Gastroesophageal sphincter (tissue), 4 donors: ENCODE results near the gene RNPEP. TPM values are rescaled to one million over a fixed set of nuclear protein-coding genes. Genes with fewer than 3 reads are reported as not detected.
"Not testable (repeated sequence)": the region's sequence is repeated elsewhere in the genome, so short reads cannot be mapped to it uniquely, and the experiment has no call there.

Source experiments
- ATAC-seq: fragments of 150-250 bp; one replicate; pipeline ENCODE4 v1.9.1; 2016; ENCODE audit warnings: mild to moderate bottlenecking, moderate library complexity
- H3K27ac ChIP-seq, 4 donors: fragments of 200-600 bp; sonication (generic) in 3 of 4; 1 replicate in 3 of 4; 2 replicates in 1 of 4; pipeline ENCODE4 v1.5.1; 2016 to 2019
- H3K27me3 ChIP-seq: fragments of 200-600 bp; sonication (generic); one replicate; pipeline ENCODE4 v1.5.1; 2019
- H3K36me3 ChIP-seq, 2 donors: fragments of 200-600 bp; sonication (generic); one replicate each; pipeline ENCODE4 v1.5.1; 2019; ENCODE audit warnings: control low read depth in 1 of 2
- H3K4me1 ChIP-seq, 3 donors: fragments of 200-600 bp; sonication (generic); 1 replicate in 2 of 3; 2 replicates in 1 of 3; pipeline ENCODE4 v1.5.1; 2016 to 2019; ENCODE audit warnings: control low read depth in 2 of 3
- H3K4me3 ChIP-seq, 2 donors: fragments of 200-600 bp; sonication (generic); one replicate each; pipeline ENCODE4 v1.5.1; 2019; ENCODE audit warnings: mild to moderate bottlenecking in 1 of 2, moderate library complexity in 1 of 2
- H3K9me3 ChIP-seq, 3 donors: fragments of 200-600 bp; sonication (generic); one replicate each; pipeline ENCODE4 v1.5.1; 2017 to 2019; ENCODE audit warnings: control low read depth in 2 of 3
- EP300 ChIP-seq: sonication (generic); formaldehyde crosslinking; IDR thresholded peaks from one replicate; pipeline ENCODE4 v1.6.1; 2017; ENCODE audit warnings: antibody characterized with exemption, mild to moderate bottlenecking
- POLR2A ChIP-seq, 2 donors: fragments of 450-650 bp; IDR thresholded peaks; one replicate each; pipeline ENCODE4 v1.6.1; 2017; ENCODE audit warnings: antibody characterized with exemption in 2 of 2, mild to moderate bottlenecking in 2 of 2, moderate library complexity in 1 of 2
- POLR2AphosphoS5 ChIP-seq: sonication (generic); formaldehyde crosslinking; IDR thresholded peaks from one replicate; pipeline ENCODE4 v1.6.1; 2017; ENCODE audit warnings: antibody characterized with exemption
- WGBS, 2 donors: methylation state at CpG; one replicate each; pipeline ENCODE4 v1.1.5; 2018; ENCODE audit warnings: low coverage in 1 of 2; 5-methylcytosine and 5-hydroxymethylcytosine counted together
- small RNA-seq, 4 donors: library from RNA; depleted of rRNA; stranded (forward); fragments of <200 nt; gene quantifications; one replicate each; pipeline ENCODE3, GENCODE V24; 2016
- total RNA-seq, 4 donors: library from RNA; depleted of rRNA; stranded (reverse); fragments of >200 nt; gene quantifications; one replicate each; pipeline ENCODE4 v1.1.0, GENCODE V29; 2016
- TF ChIP-seq, protein P1 (sequence below), 4 experiments: fragments of 200-600 bp in 2 of 4; fragments of 450-650 bp in 2 of 4; sonication (generic) in 1 of 4; IDR thresholded peaks; one replicate each; pipeline ENCODE4 v1.5.1; 2017 to 2019; ENCODE audit warnings: antibody characterized with exemption in 4 of 4, mild to moderate bottlenecking in 2 of 4, moderate library complexity in 2 of 4

The RNPEP gene
- total RNA-seq, 4 donors from 2014 or later, result 23.0 to 40.0 (median 34.7) TPM

DNA sequence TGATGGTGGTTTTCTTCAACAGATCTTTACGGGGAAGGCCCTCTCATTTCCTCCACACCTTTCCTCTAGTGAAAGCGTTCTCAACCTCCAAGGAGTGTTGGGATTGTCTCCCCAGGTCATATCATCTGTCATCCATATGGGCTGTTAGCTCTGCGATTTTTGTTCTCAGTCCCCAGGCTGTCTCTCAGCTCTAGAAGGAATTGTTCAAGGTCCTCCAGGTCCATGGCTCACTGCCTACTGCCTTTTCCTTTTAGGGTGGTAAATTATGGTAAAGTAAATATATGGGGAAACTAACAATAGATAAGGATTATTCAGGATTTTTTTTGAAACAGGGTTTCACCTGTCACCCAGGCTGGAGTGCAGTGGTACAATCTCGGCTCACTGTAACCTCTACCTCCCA is 65.5 kb downstream of the RNPEP start:
- Histone ChIP-seq H3K4me3 (no peak overlapping the region), H3K9me3 (no peaks in the 10 kb centered on the region), H3K36me3 (no peaks in the 10 kb centered on the region), H3K4me1 (no peaks in the 10 kb centered on the region), H3K27me3 (peaks cover 10% of the 10 kb centered on the region), H3K27ac (no peak overlapping the region)
- TF ChIP-seq EP300 (no peak), POLR2A (IDR thresholded peaks at IDR 0.05) (no peak), POLR2AphosphoS5 (no peak)
- TF ChIP-seq, protein P1, sequence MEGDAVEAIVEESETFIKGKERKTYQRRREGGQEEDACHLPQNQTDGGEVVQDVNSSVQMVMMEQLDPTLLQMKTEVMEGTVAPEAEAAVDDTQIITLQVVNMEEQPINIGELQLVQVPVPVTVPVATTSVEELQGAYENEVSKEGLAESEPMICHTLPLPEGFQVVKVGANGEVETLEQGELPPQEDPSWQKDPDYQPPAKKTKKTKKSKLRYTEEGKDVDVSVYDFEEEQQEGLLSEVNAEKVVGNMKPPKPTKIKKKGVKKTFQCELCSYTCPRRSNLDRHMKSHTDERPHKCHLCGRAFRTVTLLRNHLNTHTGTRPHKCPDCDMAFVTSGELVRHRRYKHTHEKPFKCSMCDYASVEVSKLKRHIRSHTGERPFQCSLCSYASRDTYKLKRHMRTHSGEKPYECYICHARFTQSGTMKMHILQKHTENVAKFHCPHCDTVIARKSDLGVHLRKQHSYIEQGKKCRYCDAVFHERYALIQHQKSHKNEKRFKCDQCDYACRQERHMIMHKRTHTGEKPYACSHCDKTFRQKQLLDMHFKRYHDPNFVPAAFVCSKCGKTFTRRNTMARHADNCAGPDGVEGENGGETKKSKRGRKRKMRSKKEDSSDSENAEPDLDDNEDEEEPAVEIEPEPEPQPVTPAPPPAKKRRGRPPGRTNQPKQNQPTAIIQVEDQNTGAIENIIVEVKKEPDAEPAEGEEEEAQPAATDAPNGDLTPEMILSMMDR (IDR thresholded peaks at IDR 0.05), result no peak
- no peak for ATAC-seq
- 66 to 75% methylated on average over 3 of the region's 4 CpGs for WGBS, 2 donors

DNA sequence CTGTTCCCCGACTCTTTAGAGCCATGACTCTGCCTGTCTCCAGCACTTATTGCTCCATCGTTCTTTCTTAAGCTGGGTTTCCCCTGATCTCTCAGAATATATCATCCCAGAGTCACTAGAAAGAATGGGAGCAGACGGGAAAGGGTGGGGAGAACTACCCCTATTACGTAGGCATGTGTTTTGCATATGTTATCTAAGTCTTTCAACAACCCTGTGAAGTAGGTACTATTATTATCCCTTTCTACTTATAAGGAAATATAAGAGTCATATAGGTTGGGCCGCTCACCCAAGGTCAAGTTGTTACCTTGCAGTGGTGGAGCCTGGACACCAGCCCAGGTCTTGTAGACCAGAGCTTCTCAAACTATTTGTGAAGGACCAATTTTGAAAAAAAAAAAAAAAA is 66.7 kb downstream of the RNPEP start:
- peaks cover 10% of the 10 kb centered on the region for H3K27me3 ChIP-seq
- ATAC-seq, result no peak
- H3K4me1 ChIP-seq, result no peaks in the 10 kb centered on the region
- no peak overlapping the region for H3K27ac ChIP-seq
- no peaks in the 10 kb centered on the region for H3K9me3 ChIP-seq
- no peak overlapping the region for H3K4me3 ChIP-seq
- 59 to 63% methylated on average over 5 of the region's 5 CpGs for WGBS, 2 donors
- no peaks in the 10 kb centered on the region for H3K36me3 ChIP-seq
- TF ChIP-seq EP300, result no peak
- TF ChIP-seq POLR2A (IDR thresholded peaks at IDR 0.05), result no peak
- no peak for TF ChIP-seq POLR2AphosphoS5
- TF ChIP-seq, protein P1 (IDR thresholded peaks at IDR 0.05), result no peak

DNA sequence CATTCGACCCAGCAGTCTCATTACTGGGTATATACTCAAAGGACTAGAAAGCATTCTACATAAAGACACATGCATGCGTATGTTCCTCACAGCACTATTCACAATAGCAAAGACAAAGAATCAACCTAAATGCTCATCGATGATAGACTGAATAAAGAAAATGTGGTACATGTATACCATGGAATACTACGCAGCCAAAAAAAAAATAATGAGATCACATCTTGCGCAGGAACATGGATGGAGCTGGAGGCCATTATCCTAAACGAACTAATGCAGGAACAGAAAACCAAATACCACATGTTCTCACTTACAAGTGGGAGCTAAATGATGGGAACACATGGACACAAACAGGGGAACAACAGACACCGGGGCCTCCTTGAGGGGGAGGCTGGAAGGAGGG is 71.6 kb downstream of the RNPEP start:
- TF ChIP-seq POLR2A (IDR thresholded peaks at IDR 0.05) (no peak), EP300 (no peak), POLR2AphosphoS5 (no peak)
- TF ChIP-seq, protein P1 (IDR thresholded peaks at IDR 0.05), result no peak
- WGBS, 2 donors, result 87 to 90% methylated on average over 6 to 7 of the region's 7 CpGs
- Histone ChIP-seq H3K4me3 (no peak overlapping the region), H3K27ac (no peak overlapping the region), H3K4me1 (no peaks in the 10 kb centered on the region), H3K27me3 (no peaks in the 10 kb centered on the region), H3K9me3 (no peaks in the 10 kb centered on the region), H3K36me3 (no peaks in the 10 kb centered on the region)
- ATAC-seq, result no peak

GRCh38 chr1:202054673-202055072 is 72.2 kb downstream of the RNPEP start:
- not testable (repeated sequence) for ATAC-seq, H3K36me3 ChIP-seq, H3K4me1 ChIP-seq, H3K27ac ChIP-seq, H3K9me3 ChIP-seq, H3K27me3 ChIP-seq, H3K4me3 ChIP-seq
- 65 to 90% methylated on average over 2 of the region's 4 CpGs for WGBS, 2 donors

Small RNAs within 50 kb of the gene (small RNA-seq; reads per million reads assigned to genes)
- gene AL691482.1 (0 reads per million in 4 donors), gene AL691482.2 (0 reads per million in 4 donors), gene MIR6740 (0 to 0.49 (median 0) reads per million in 4 donors), gene RF00156 (0 reads per million in 4 donors)

Other genes with a start within 250 kb of the RNPEP start
- gene IPO9, start 153.5 kb upstream of the RNPEP start, total RNA-seq, result 10 to 100 TPM; 21.6 to 30.7 (median 26.5) TPM
- 10 to 100 TPM; 18.9 to 35.8 (median 29.3) TPM for gene SHISA4, start 93.8 kb upstream of the RNPEP start, total RNA-seq
- gene LMOD1, start 36.1 kb upstream of the RNPEP start, total RNA-seq, result 1,000 to 10,000 TPM; 1,267 to 1,570 (median 1,475) TPM
- gene TIMM17A, start 27.1 kb upstream of the RNPEP start, total RNA-seq, result 10 to 100 TPM; 37.8 to 40.9 (median 38.5) TPM
- gene ELF3, start 27.9 kb downstream of the RNPEP start, total RNA-seq, result 10 to 100 TPM in 1 of 4 donors, under 1 TPM in 3; 0.54 to 30.6 (median 0.74) TPM
- gene GPR37L1, start 140.3 kb downstream of the RNPEP start, total RNA-seq, result under 1 TPM; 0.16 to 0.39 (median 0.27) TPM
- 10 to 100 TPM; 34.9 to 57.5 (median 43.6) TPM for gene ARL8A, start 162.1 kb downstream of the RNPEP start, total RNA-seq
- 1 to 10 TPM in 3 of 4 donors, under 1 TPM in 1; 0.78 to 2.0 (median 1.7) TPM for gene PTPN7, start 178.0 kb downstream of the RNPEP start, total RNA-seq
- gene LGR6, start 211.2 kb downstream of the RNPEP start, total RNA-seq, result 1 to 10 TPM in 1 of 4 donors, under 1 TPM in 3; 0.12 to 2.8 (median 0.48) TPM